Suprapubic skin (tissue), 3 donors: ENCODE measurements around the gene ZFYVE28.

Experiments
- CTCF ChIP-seq, 2 donors: fragments of 200-600 bp in 1 of 2; fragments of 450-650 bp in 1 of 2; sonication (generic) in 1 of 2; IDR thresholded peaks; one replicate each; pipeline ENCODE4 v1.5.1; 2016 to 2019; ENCODE audit warnings: antibody characterized with exemption in 2 of 2, mild to moderate bottlenecking in 1 of 2, moderate library complexity in 1 of 2
- POLR2A ChIP-seq, 2 donors: fragments of 450-650 bp; IDR thresholded peaks; one replicate each; pipeline ENCODE4 v1.6.1; 2017; ENCODE audit warnings: antibody characterized with exemption in 2 of 2, mild to moderate bottlenecking in 2 of 2, moderate library complexity in 2 of 2

- TF ChIP-seq POLR2A (IDR thresholded peaks at IDR 0.05) (no peak), CTCF (IDR thresholded peaks at IDR 0.05) (no peak)
Observed at GRCh38 chr4:2273657-2274319, 144.7 kb downstream of the ZFYVE28 start.
